Nephron (organoid): ENCODE data around the gene MYO1D.

ENCODE experiments used
- H3K27ac Mint-ChIP-seq, 3 experiments: 2 replicates each; pipeline ENCODE4 v1.8.0; 2020; ENCODE audit warnings: mixed read lengths in 3 of 3, mild to moderate bottlenecking in 2 of 3, moderate library complexity in 1 of 3
- H3K27me3 Mint-ChIP-seq: 2 replicates; pipeline ENCODE4 v1.8.0; 2021; ENCODE audit warnings: low read depth, mild to moderate bottlenecking, moderate library complexity, mixed read lengths
- H3K36me3 Mint-ChIP-seq: 2 replicates; pipeline ENCODE4 v1.8.0; 2020; ENCODE audit warnings: low read depth, mixed read lengths
- H3K4me1 Mint-ChIP-seq: 2 replicates; pipeline ENCODE4 v1.8.0; 2020; ENCODE audit warnings: mixed read lengths
- H3K4me3 Mint-ChIP-seq, 3 experiments: 2 replicates each; pipeline ENCODE4 v1.8.0; 2020; ENCODE audit warnings: mild to moderate bottlenecking in 3 of 3, mixed read lengths in 3 of 3, moderate library complexity in 2 of 3
- H3K9me3 Mint-ChIP-seq: 2 replicates; pipeline ENCODE4 v1.8.0; 2020; ENCODE audit warnings: mixed read lengths
- CTCF ChIP-seq, 3 experiments: fragments of 200-600 bp; sonication (generic); IDR thresholded peaks; one replicate each; pipeline ENCODE4 v1.5.0; 2021; ENCODE audit warnings: antibody characterized with exemption in 3 of 3; ENCODE audit not compliant: unreplicated experiment in 3 of 3

MYO1D gene

GRCh38 chr17:32875923-32876416, 954 bp downstream of the MYO1D start:
- TF ChIP-seq CTCF (IDR thresholded peaks at IDR 0.05; ENCODE audit: unreplicated experiment in 3 of 3): no peak
- Mint-ChIP-seq H3K9me3 (no peaks in the 10 kb centered on the region), H3K36me3 (no peaks in the 10 kb centered on the region)

GRCh38 chr17:32875230-32875917, 1.6 kb downstream of the MYO1D start:
- Mint-ChIP-seq H3K27ac (no peak overlapping the region), H3K36me3 (no peaks in the 10 kb centered on the region)

More at GRCh38 chr17:32875923-32876416, 954 bp downstream of the MYO1D start:
- H3K4me1 Mint-ChIP-seq: peaks cover 13% of the 10 kb centered on the region
- peak overlapping the region; percentile 89 to 95 (median 93) for H3K4me3 Mint-ChIP-seq
- H3K27me3 Mint-ChIP-seq: peaks cover 27% of the 10 kb centered on the region
- peak overlapping the region; percentile 44 to 73 (median 66) for H3K27ac Mint-ChIP-seq

GRCh38 chr17:32873114-32873513, 3.8 kb downstream of the MYO1D start:
- H3K4me1 Mint-ChIP-seq: peaks cover 16% of the 10 kb centered on the region
- peaks cover 18% of the 10 kb centered on the region for H3K27me3 Mint-ChIP-seq
- TF ChIP-seq CTCF (IDR thresholded peaks at IDR 0.05; ENCODE audit: unreplicated experiment in 3 of 3): no peak
- H3K4me3 Mint-ChIP-seq: peak overlapping the region in 2 of 3 experiments; percentile 3 to 54
- H3K36me3 Mint-ChIP-seq: no peaks in the 10 kb centered on the region
- no peak overlapping the region for H3K27ac Mint-ChIP-seq
- no peaks in the 10 kb centered on the region for H3K9me3 Mint-ChIP-seq

More at GRCh38 chr17:32875230-32875917, 1.6 kb downstream of the MYO1D start:
- peaks cover 22% of the 10 kb centered on the region for H3K27me3 Mint-ChIP-seq
- no peaks in the 10 kb centered on the region for H3K9me3 Mint-ChIP-seq
- H3K4me1 Mint-ChIP-seq: peaks cover 9% of the 10 kb centered on the region
- peak overlapping the region; percentile 89 to 95 (median 93) for H3K4me3 Mint-ChIP-seq
- TF ChIP-seq CTCF (IDR thresholded peaks at IDR 0.05; ENCODE audit: unreplicated experiment in 3 of 3): no peak

GRCh38 chr17:32871746-32872145, 5.2 kb downstream of the MYO1D start:
- Mint-ChIP-seq H3K4me1 (peaks cover 11% of the 10 kb centered on the region), H3K27me3 (peaks cover 18% of the 10 kb centered on the region), H3K27ac (no peak overlapping the region), H3K36me3 (no peaks in the 10 kb centered on the region), H3K9me3 (no peaks in the 10 kb centered on the region), H3K4me3 (no peak overlapping the region)
- no peak for TF ChIP-seq CTCF (IDR thresholded peaks at IDR 0.05; ENCODE audit: unreplicated experiment in 3 of 3)

- Mint-ChIP-seq H3K27ac (no peak overlapping the region), H3K36me3 (no peaks in the 10 kb centered on the region), H3K4me3 (no peak overlapping the region), H3K27me3 (peaks cover 18% of the 10 kb centered on the region), H3K4me1 (peaks cover 9% of the 10 kb centered on the region), H3K9me3 (no peaks in the 10 kb centered on the region)
- no peak for TF ChIP-seq CTCF (IDR thresholded peaks at IDR 0.05; ENCODE audit: unreplicated experiment in 3 of 3)
Measured at GRCh38 chr17:32870969-32871368, 6.0 kb downstream of the MYO1D start.
